ENCODE results near the gene SELL.
"Not testable (repeated sequence)": the region's sequence is repeated elsewhere in the genome, so short reads cannot be mapped to it uniquely, and the experiment has no call there.

The SELL gene

DNA sequence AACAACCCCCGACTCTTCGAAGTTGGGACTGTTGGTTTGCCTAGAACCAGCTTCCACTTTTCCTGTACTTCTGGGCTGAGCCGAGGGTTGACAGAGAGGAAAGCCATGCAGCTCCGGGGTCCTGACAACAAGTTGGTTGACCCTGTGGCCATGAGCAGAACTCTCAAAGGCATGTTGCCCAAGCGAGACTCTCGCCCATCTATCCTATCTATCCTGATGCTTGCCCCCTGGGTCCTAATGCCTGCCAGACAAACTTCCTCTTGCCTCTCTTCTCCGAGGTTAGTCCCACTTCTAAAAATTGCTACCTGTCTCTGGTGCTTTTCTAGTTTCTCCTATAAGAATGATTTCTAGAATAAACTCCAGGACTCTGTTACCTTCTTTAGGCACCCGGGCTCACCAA is 48.7 kb downstream of the SELL start:
- DNase-seq = not testable (repeated sequence)

DNA sequence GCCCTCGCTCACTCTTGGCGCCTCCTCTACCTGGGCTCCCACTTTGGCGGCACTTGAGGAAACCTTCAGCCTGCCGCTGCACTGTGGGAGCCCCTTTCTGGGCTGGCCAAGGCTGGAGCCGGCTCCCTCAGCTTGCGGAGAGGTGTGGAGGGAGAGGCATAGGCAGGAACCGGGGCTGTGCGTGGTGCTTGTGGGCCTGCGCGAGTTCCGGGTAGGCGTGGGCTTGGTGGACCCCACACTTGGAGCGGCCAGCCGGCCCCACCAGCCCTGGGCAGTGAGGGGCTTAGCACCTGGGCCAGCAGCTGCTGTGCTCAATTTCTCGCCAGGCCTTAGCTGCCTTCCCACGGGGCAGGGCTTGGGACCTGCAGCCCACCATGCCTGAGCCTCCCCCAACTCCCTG is 50.4 kb downstream of the SELL start:
- DNase-seq = not testable (repeated sequence)

DNA sequence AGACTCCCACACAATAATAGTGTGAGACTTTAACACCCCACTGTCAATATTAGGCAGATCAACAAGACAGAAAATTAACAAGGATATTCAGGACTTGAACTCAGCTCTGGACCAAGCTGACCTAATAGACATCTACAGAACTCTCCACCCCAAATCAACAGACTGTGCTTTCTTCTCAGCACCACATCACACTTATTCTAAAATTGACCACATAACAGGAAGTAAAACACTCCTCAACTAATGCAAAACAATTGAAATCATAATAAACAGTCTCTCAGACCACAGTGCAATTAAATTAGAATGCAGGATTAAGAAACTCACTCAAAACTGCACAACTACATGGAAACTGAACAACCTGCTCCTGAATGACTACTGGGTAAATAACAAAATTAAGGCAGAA is 52.6 kb downstream of the SELL start:
- not testable (repeated sequence) for DNase-seq

DNA sequence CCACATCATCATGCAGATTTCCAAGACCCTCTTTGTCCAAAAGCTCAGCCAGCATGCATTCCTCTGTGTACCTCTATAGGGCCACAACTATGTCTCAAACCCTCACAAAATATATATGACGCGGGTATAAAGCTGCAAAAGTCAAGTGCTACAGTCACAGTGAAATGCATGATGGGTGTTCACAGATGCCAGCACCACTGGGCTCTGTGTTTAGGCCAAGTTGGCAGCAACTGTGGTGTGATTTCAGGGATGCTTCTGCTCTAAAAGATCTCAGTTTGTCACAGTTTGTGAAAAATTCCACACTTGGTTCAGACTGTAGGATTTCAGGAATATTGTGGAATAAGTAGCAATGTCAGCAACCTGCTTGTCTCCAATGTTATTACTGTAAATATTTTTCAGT is 57.5 kb downstream of the SELL start:
- DNase-seq = no peak

DNA sequence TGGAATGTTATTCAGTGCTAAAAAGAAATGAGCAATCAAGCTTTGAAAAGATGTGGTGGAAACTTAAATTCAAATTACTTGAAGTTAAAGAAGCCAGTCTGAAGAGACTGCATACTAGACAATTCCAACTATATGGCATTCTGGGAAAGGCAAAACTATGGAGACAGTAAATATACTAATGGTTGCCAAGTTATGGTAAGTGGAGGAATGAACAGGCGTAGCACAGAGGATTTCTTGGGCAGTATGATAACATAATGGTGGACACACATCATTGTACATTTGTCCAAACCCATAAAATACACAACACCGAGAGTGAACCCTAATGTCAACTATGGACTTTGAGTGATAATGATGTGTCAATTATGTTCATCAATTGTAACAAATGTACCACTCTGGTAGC is 60.4 kb downstream of the SELL start:
- no peak for DNase-seq

DNA sequence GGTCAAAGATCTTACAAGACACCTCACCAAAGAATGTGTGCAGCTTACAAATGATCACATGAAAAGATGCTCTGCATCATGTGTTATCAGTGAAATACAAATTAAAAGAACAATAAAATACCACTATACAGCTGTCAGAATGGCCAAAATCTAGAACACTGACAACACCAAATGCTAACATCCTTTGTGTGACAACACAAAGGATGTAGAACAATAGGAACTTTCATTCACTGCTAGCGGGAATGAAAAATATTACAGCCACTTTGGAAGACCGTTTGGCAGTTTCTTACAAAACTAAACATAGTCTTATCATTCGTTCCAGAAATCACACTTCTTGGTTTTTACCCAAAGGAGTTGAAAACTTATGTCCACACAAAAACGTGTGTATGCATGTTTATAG is 60.9 kb downstream of the SELL start:
- DNase-seq = no peak

DNA sequence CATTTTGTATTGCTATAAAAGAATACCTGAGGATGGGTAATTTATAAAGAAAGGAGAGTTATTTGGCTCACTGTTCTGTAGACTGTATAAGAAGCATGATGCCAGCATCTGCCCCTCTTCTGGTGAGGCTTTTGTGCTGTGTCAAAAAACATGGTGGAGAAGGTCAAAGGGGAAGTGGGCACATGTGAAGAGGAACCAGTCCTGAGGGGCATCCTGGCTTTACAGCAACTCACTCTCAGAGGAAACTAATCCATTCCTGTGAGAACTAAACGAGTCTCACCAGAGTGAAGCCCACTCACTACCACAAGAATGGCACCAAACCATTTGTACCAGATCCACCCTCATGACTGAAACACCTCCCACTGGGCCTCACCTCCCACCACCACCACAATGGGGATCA is 62.7 kb downstream of the SELL start:
- DNase-seq = no peak

DNA sequence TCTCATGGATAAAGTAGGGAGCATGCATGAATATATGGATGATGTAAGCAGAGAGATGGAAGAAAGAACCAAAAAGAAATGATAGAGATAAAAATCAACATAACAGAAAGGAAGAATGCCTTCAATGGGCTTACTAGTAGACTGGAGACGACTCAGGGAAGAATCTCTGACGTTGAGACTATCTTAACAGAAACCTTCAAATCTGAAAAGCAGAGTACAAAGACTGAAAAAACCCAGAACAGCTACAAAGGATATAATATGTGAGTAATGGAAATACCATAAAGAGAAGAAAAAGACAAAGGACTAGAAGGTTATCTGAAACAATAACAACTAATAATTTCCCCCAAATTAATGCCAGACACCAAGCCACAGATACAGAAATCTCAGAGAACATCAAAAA is 63.2 kb downstream of the SELL start:
- no peak for DNase-seq

DNA sequence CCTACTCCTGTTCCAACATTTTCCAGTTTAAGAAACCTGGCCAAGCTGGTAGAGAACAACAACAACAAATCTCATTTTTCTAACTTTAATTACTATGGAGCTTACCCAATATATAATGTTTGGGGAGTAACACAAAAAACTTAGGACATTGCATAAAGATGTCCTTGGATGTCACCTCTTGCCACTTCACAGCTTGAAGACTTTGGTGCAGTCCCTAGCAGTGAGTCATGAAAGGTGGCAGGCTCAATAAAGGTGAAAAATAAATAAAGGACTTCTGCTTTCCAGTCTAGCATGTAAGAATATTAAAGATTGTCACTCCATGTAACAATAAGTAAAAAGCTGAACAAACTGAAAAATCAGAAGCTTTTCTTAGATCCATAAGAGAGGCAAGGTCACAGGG is 63.9 kb downstream of the SELL start:
- DNase-seq = no peak

DNA sequence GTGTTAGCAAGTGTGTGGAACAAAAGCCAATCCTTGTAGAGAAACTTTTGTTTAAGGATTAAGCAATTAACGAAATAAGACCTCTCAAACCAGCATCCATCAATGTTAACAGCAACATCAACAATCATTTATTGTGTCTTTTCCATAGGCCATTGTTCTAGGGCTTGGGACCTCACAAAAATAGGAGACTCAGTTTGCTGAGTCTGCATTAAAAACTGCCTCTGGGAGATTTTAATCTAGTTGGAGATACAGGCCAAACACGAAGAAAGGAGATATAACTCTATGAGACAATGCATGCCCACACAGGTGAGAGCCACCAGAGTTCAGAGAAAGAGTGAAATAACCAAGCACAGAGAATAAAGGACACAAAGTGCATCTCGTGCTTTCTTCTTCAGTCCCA is 67.1 kb downstream of the SELL start:
- DNase-seq = no peak

Measured in SW 1271 (cell line).